Caco-2 (cell line): ENCODE data around the gene MPHOSPH6. TPM values are rescaled to one million over a fixed set of nuclear protein-coding genes. Genes with fewer than 3 reads are reported as not detected.

Experiments
- BruUV-seq: library from RNA; stranded (reverse); fragments of 400-500 nt; replicated peaks from 2 replicates; lab custom pipeline; 2021; lab: Mats Ljungman, UMichigan
- CTCF ChIA-PET: fragments of 300-600 bp; sonication (Branson Sonifier 250); formaldehyde crosslinking; loops from one replicate; lab custom pipeline; 2022; ENCODE audit warnings: antibody characterized with exemption; lab: Charles Lee
- POLR2A ChIA-PET: fragments of 300-600 bp; sonication (Branson Sonifier 250); formaldehyde crosslinking; loops from one replicate; lab custom pipeline; 2022; ENCODE audit warnings: antibody characterized with exemption; lab: Charles Lee
- DNase-seq, 2 experiments: peaks; one replicate each; pipeline versions ENCODE4 v3.0.0 to v3.0.0-alpha.2; 2020 to 2022
- H3K27me3 ChIP-seq: replicated peaks from 2 replicates; pipeline ENCODE4 v1.6.0; 2011; ENCODE audit warnings: low read length; ENCODE audit not compliant: control insufficient read depth, insufficient read depth
- H3K36me3 ChIP-seq: 2 replicates; pipeline ENCODE4 v1.5.1; 2011; ENCODE audit warnings: low read length; ENCODE audit not compliant: control insufficient read depth, insufficient read depth
- H3K4me1 ChIP-seq: fragments of 250-450 bp; sonication (Bioruptor Pico); 2 replicates; pipeline ENCODE4 v1.5.1; 2020; ENCODE audit warnings: mild to moderate bottlenecking
- H3K4me3 ChIP-seq: 2 replicates; pipeline ENCODE4 v1.5.1; 2011; ENCODE audit warnings: low read depth, mild to moderate bottlenecking, control low read depth, low read length
- H3K9me3 ChIP-seq: fragments of 250-450 bp; sonication (Bioruptor Pico); 2 replicates; pipeline ENCODE4 v1.5.1; 2020; ENCODE audit warnings: mild to moderate bottlenecking, moderate library complexity
- H3K27ac Mint-ChIP-seq: one replicate; pipeline ENCODE4 v1.8.0; 2022; ENCODE audit warnings: mixed read lengths; ENCODE audit not compliant: unreplicated experiment
- H3K27me3 Mint-ChIP-seq: one replicate; pipeline ENCODE4 v1.8.0; 2022; ENCODE audit warnings: mixed read lengths; ENCODE audit not compliant: insufficient read depth, unreplicated experiment
- H3K36me3 Mint-ChIP-seq: one replicate; pipeline ENCODE4 v1.8.0; 2022; ENCODE audit warnings: mild to moderate bottlenecking, mixed read lengths; ENCODE audit not compliant: insufficient read depth, unreplicated experiment
- H3K4me1 Mint-ChIP-seq: one replicate; pipeline ENCODE4 v1.8.0; 2022; ENCODE audit warnings: low read depth, mixed read lengths; ENCODE audit not compliant: unreplicated experiment
- H3K4me3 Mint-ChIP-seq: one replicate; pipeline ENCODE4 v1.8.0; 2022; ENCODE audit warnings: mild to moderate bottlenecking, moderate library complexity, mixed read lengths; ENCODE audit not compliant: unreplicated experiment
- H3K9me3 Mint-ChIP-seq: one replicate; pipeline ENCODE4 v1.8.0; 2022; ENCODE audit warnings: mixed read lengths; ENCODE audit not compliant: unreplicated experiment
- intact Hi-C: fragments of 100-400 bp; cut with micrococcal nuclease; formaldehyde crosslinking; loops from one replicate; pipeline ENCODE4 v1.10.0; 2022; ENCODE audit not compliant: unreplicated experiment
- total RNA-seq: library from RNA; stranded (reverse); gene quantifications from 2 replicates; pipeline ENCODE4 v1.2.3, GENCODE V29; 2022
- TF ChIP-seq, protein P1 (sequence below), 2 experiments: fragments of 200-600 bp in 1 of 2; IDR thresholded peaks; 1 replicate in 1 of 2; 2 replicates in 1 of 2; pipeline versions ENCODE4 v1.5.1 to v1.8.0; 2011 to 2022; ENCODE audit warnings: antibody characterized with exemption in 1 of 2, control low read depth in 1 of 2, inconsistent platforms in 1 of 2, low read depth in 1 of 2, low read length in 1 of 2, mild to moderate bottlenecking in 1 of 2, moderate library complexity in 1 of 2; ENCODE audit not compliant: insufficient read depth in 1 of 2, severe bottlenecking in 1 of 2, unreplicated experiment in 1 of 2

The MPHOSPH6 gene
- total RNA-seq, 1 experiment from 2014 or later: 41.9 TPM

DNA sequence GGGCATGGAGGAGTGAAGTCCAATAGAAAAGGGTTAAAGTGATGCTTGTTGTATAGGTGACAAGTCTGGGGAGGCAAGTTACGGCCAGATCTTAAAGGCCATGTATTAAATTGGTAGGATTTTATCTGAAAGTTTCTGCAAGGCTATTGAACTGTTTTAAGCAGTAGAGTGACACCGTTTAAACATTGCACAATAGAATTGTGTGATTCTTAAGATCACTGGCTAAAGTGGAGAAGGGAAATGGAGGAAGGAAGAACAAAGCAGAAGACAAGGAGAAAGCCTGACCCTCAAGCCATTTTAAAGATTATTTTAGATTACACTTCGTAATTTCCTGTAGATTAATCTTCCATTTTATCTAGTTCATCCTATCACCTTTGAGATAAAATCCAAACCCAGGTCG, 5.6 kb upstream of the MPHOSPH6 start:
- no peak for DNase-seq
- H3K27me3 ChIP-seq: no peaks in the 10 kb centered on the region; the same call in 1 of the 2 replicates
- peaks cover 30% of the 10 kb centered on the region for H3K27me3 Mint-ChIP-seq
- no peak overlapping the region for H3K27ac Mint-ChIP-seq
- no peak overlapping the region for H3K4me3 ChIP-seq
- no peaks in the 10 kb centered on the region for H3K36me3 ChIP-seq
- intact Hi-C loops: loop anchor here (5.0 kb wide), 1 partner anchor 57 kb away; no protein-coding TSS in a partner anchor
- ChIA-PET POLR2A (no interaction called here), CTCF (no interaction called here)
- BruUV-seq: no TSS peak
- H3K9me3 Mint-ChIP-seq: no peaks in the 10 kb centered on the region
- TF ChIP-seq, protein P1, sequence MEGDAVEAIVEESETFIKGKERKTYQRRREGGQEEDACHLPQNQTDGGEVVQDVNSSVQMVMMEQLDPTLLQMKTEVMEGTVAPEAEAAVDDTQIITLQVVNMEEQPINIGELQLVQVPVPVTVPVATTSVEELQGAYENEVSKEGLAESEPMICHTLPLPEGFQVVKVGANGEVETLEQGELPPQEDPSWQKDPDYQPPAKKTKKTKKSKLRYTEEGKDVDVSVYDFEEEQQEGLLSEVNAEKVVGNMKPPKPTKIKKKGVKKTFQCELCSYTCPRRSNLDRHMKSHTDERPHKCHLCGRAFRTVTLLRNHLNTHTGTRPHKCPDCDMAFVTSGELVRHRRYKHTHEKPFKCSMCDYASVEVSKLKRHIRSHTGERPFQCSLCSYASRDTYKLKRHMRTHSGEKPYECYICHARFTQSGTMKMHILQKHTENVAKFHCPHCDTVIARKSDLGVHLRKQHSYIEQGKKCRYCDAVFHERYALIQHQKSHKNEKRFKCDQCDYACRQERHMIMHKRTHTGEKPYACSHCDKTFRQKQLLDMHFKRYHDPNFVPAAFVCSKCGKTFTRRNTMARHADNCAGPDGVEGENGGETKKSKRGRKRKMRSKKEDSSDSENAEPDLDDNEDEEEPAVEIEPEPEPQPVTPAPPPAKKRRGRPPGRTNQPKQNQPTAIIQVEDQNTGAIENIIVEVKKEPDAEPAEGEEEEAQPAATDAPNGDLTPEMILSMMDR (IDR thresholded peaks at IDR 0.05; ENCODE audit: insufficient read depth in 1 of 2, low read depth in 1 of 2, low read length in 1 of 2, severe bottlenecking in 1 of 2, unreplicated experiment in 1 of 2): no peak
- no peaks in the 10 kb centered on the region for H3K4me1 ChIP-seq
- H3K36me3 Mint-ChIP-seq: no peaks in the 10 kb centered on the region
- no peaks in the 10 kb centered on the region for H3K9me3 ChIP-seq
- no peak overlapping the region for H3K4me3 Mint-ChIP-seq
- no peaks in the 10 kb centered on the region for H3K4me1 Mint-ChIP-seq

DNA sequence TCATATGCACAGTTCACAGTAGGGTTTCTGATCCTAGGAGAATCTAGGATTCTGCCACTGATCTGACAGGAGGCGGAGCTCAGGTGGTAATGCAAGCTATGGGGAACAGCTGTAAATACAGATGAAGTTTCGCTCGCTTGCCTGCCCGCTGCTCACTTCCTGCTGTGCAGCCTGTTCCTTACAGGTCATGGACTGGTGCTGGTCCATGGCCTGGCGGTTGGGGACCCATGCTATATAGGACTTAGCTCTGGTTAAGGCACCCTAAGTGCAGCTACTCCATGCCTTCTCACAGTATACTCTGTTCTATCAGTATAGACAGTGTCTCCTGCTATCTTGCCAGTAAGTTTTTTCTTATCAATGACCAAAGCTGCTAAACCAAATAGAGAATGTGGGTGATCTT, 2.4 kb downstream of the MPHOSPH6 start:
- TF ChIP-seq, protein P1 (IDR thresholded peaks at IDR 0.05; ENCODE audit: insufficient read depth in 1 of 2, low read depth in 1 of 2, low read length in 1 of 2, severe bottlenecking in 1 of 2, unreplicated experiment in 1 of 2): no peak
- peaks cover 6% of the 10 kb centered on the region for H3K27me3 Mint-ChIP-seq
- H3K4me1 Mint-ChIP-seq: peaks cover 7% of the 10 kb centered on the region
- no peak for DNase-seq
- no TSS peak for BruUV-seq
- H3K4me1 ChIP-seq: peaks cover 8% of the 10 kb centered on the region
- peaks cover 49% of the 10 kb centered on the region for H3K36me3 Mint-ChIP-seq
- no peak overlapping the region for H3K27ac Mint-ChIP-seq
- H3K4me3 Mint-ChIP-seq: no peak overlapping the region
- CTCF ChIA-PET: no interaction called here
- POLR2A ChIA-PET: no interaction called here
- no peaks in the 10 kb centered on the region; the same call in none of the 2 replicates for H3K36me3 ChIP-seq
- intact Hi-C loops: no loop called here
- H3K9me3 Mint-ChIP-seq: no peaks in the 10 kb centered on the region
- H3K9me3 ChIP-seq: no peaks in the 10 kb centered on the region
- no peaks in the 10 kb centered on the region for H3K27me3 ChIP-seq
- no peak overlapping the region for H3K4me3 ChIP-seq

DNA sequence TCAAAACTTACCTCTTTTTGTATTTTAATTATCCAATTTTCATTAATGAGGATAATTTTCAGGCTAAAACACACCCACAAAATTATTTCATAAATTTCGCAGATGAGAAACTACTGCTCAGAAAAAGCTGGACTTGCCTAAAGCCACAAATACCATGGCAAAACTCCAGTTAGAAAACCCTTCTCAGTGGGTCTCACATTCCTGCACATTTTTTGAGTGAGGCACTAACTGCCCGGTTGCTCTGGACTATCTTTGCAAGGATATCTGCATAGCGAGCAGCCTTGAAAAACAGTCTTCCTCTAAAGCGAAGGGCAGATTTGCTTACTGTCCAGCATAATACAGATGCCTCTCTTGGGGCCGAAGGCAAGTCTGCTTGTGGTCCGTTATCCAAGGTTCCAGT, 9.8 kb downstream of the MPHOSPH6 start:
- TF ChIP-seq, protein P1 (IDR thresholded peaks at IDR 0.05; ENCODE audit: insufficient read depth in 1 of 2, low read depth in 1 of 2, low read length in 1 of 2, severe bottlenecking in 1 of 2, unreplicated experiment in 1 of 2): no peak
- DNase-seq: no peak
- intact Hi-C loops: no loop called here
- CTCF ChIA-PET: no interaction called here
- H3K27me3 ChIP-seq: no peaks in the 10 kb centered on the region
- H3K27me3 Mint-ChIP-seq: no peaks in the 10 kb centered on the region
- H3K4me3 ChIP-seq: no peak overlapping the region
- H3K4me1 ChIP-seq: no peaks in the 10 kb centered on the region
- peaks cover 2% of the 10 kb centered on the region; the same call in 1 of the 2 replicates for H3K36me3 ChIP-seq
- BruUV-seq: no TSS peak
- no peaks in the 10 kb centered on the region for H3K9me3 ChIP-seq
- no peak overlapping the region for H3K27ac Mint-ChIP-seq
- POLR2A ChIA-PET: no interaction called here
- no peak overlapping the region for H3K4me3 Mint-ChIP-seq
- peaks cover 61% of the 10 kb centered on the region for H3K36me3 Mint-ChIP-seq
- H3K9me3 Mint-ChIP-seq: no peaks in the 10 kb centered on the region
- no peaks in the 10 kb centered on the region for H3K4me1 Mint-ChIP-seq
